Natural killer cell (primary cell): ENCODE results near the gene BLMH. TPM values are rescaled to one million over a fixed set of nuclear protein-coding genes. Genes with fewer than 3 reads are reported as not detected.

Experiments used
- ATAC-seq, 3 donors: fragments of 150-1000 bp in 2 of 3; fragments of 200-7000 bp in 1 of 3; cut with Tn5 transposase; 1 replicate in 1 of 3; 2 replicates in 2 of 3; pipeline ENCODE4 v1.10.0; 2021; ENCODE audit warnings: mild to moderate bottlenecking in 2 of 3, moderate library complexity in 2 of 3
- DNase-seq, 2 donors: peaks; one replicate each; pipeline versions ENCODE4 v3.0.0 to v3.0.0-alpha.2; 2013 to 2021; ENCODE audit warnings: mixed read lengths in 1 of 2
- H3K27ac ChIP-seq: one replicate; pipeline ENCODE4 v1.5.1; 2013; ENCODE audit warnings: mild to moderate bottlenecking, low read length
- H3K27me3 ChIP-seq: one replicate; pipeline ENCODE4 v1.6.1; 2013; ENCODE audit warnings: low read length; ENCODE audit not compliant: control insufficient read depth, insufficient read depth
- H3K36me3 ChIP-seq: one replicate; pipeline ENCODE4 v1.6.1; 2013; ENCODE audit warnings: low read length; ENCODE audit not compliant: control insufficient read depth, insufficient read depth
- H3K4me1 ChIP-seq: one replicate; pipeline ENCODE4 v1.6.1; 2013; ENCODE audit warnings: low read length; ENCODE audit not compliant: control insufficient read depth, insufficient read depth
- H3K4me3 ChIP-seq: one replicate; pipeline ENCODE4 v1.5.1; 2013; ENCODE audit warnings: low read length
- H3K9me3 ChIP-seq: one replicate; pipeline ENCODE4 v1.6.1; 2013; ENCODE audit warnings: low read length; ENCODE audit not compliant: control insufficient read depth, insufficient read depth
- H3K27ac Mint-ChIP-seq, 2 donors: one replicate each; pipeline ENCODE4 v1.8.0; 2022; ENCODE audit warnings: mild to moderate bottlenecking in 2 of 2, mixed read lengths in 2 of 2, moderate library complexity in 1 of 2
- H3K27me3 Mint-ChIP-seq, 2 donors: one replicate each; pipeline ENCODE4 v1.8.0; 2022; ENCODE audit warnings: low read depth in 2 of 2, mixed read lengths in 2 of 2
- H3K36me3 Mint-ChIP-seq: one replicate; pipeline ENCODE4 v1.8.0; 2022; ENCODE audit warnings: mixed read lengths
- H3K4me1 Mint-ChIP-seq, 2 donors: one replicate each; pipeline ENCODE4 v1.8.0; 2022; ENCODE audit warnings: mixed read lengths in 2 of 2
- H3K4me3 Mint-ChIP-seq: one replicate; pipeline ENCODE4 v1.8.0; 2022; ENCODE audit warnings: mild to moderate bottlenecking, moderate library complexity, mixed read lengths
- H3K9me3 Mint-ChIP-seq, 2 donors: one replicate each; pipeline ENCODE4 v1.8.0; 2022; ENCODE audit warnings: mixed read lengths in 2 of 2
- CTCF ChIP-seq: fragments of 200-600 bp; IDR thresholded peaks from one replicate; pipeline ENCODE4 v1.8.0; 2022; ENCODE audit warnings: antibody characterized with exemption
- WGBS: methylation state at CpG from one replicate; pipeline ENCODE4 v1.1.7; 2013; ENCODE audit warnings: missing lambda C conversion rate; ENCODE audit not compliant: insufficient coverage; 5-methylcytosine and 5-hydroxymethylcytosine counted together
- intact Hi-C: fragments of 100-400 bp; cut with micrococcal nuclease; formaldehyde crosslinking; loops from one replicate; pipeline ENCODE4 v1.14.2; 2022
- total RNA-seq, 4 donors: library from RNA; stranded (reverse); fragments of 120-200 nt in 1 of 4; gene quantifications; one replicate each; pipeline versions ENCODE4 v1.2.3 to v1.2.4, GENCODE V29; 2013 to 2022

BLMH gene
- total RNA-seq, 3 donors from 2014 or later (not counting 1 experiment from before 2014, with no cell fraction given): 44.8 to 52.8 (median 46.7) TPM

- no peak overlapping the region for H3K4me3 ChIP-seq
- WGBS: 85% methylated on average over 6 of the region's 6 CpGs
- ATAC-seq (no peak), DNase-seq (no peak)
- H3K9me3 ChIP-seq: no peaks in the 10 kb centered on the region
- no peak overlapping the region for H3K27ac ChIP-seq
- no peak overlapping the region for H3K4me3 Mint-ChIP-seq
- H3K4me1 Mint-ChIP-seq: peaks cover 13 to 44% of the 10 kb centered on the region in 2 donors
- H3K36me3 ChIP-seq: no peaks in the 10 kb centered on the region
- intact Hi-C loops: no loop called here
- no peak for TF ChIP-seq CTCF
- H3K27ac Mint-ChIP-seq: no peak overlapping the region
- no peaks in the 10 kb centered on the region for H3K9me3 Mint-ChIP-seq
- H3K27me3 Mint-ChIP-seq: peaks cover 51 to 55% of the 10 kb centered on the region in 2 donors
- no peaks in the 10 kb centered on the region for H3K36me3 Mint-ChIP-seq
- peaks cover 39% of the 10 kb centered on the region for H3K4me1 ChIP-seq
- H3K27me3 ChIP-seq: peaks cover 34% of the 10 kb centered on the region
Observed at GRCh38 chr17:30234296-30234695, 57.4 kb downstream of the BLMH start.

DNA sequence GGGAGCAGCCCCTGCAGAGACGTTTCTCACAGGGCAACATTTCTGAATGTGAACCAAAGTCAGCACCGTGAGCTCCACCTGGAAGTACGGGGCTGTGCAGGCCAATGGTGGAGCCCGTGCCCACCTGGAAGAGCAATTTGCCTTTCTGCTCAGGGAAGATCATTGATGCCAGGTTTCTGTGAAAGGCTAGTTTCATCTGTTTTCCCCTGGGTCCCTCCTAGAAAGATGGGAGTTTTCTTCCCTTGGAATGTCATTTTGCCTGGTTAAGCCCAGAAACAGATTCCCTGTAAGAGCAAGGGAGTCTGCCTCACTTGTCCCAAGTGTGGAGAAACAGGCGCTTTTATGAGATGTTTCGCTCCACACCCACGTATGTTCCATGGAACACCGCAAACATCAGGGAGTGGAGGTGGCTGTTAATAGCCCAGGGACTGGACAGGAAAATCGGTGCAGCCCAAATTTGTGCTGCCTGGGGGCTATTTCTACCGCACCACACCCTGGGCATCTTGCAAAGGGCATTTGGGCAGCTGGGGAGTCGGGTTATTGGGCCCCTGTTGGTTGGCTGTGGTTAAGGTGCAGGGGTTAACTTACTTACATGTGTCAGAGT is 58.8 kb downstream of the BLMH start:
- TF ChIP-seq CTCF: no peak
- Mint-ChIP-seq H3K36me3 (no peaks in the 10 kb centered on the region), H3K27ac (no peak overlapping the region), H3K9me3 (no peaks in the 10 kb centered on the region), H3K4me3 (no peak overlapping the region), H3K4me1 (peaks cover 4 to 31% of the 10 kb centered on the region in 2 donors), H3K27me3 (peaks cover 47 to 55% of the 10 kb centered on the region in 2 donors)
- no peak for DNase-seq
- Histone ChIP-seq H3K4me3 (no peak overlapping the region), H3K27ac (no peak overlapping the region), H3K27me3 (peaks cover 30% of the 10 kb centered on the region), H3K9me3 (no peaks in the 10 kb centered on the region), H3K36me3 (no peaks in the 10 kb centered on the region), H3K4me1 (peaks cover 25% of the 10 kb centered on the region)
- ATAC-seq: no peak
- WGBS: 87% methylated on average over 11 of the region's 11 CpGs
- intact Hi-C loops: no loop called here

DNA sequence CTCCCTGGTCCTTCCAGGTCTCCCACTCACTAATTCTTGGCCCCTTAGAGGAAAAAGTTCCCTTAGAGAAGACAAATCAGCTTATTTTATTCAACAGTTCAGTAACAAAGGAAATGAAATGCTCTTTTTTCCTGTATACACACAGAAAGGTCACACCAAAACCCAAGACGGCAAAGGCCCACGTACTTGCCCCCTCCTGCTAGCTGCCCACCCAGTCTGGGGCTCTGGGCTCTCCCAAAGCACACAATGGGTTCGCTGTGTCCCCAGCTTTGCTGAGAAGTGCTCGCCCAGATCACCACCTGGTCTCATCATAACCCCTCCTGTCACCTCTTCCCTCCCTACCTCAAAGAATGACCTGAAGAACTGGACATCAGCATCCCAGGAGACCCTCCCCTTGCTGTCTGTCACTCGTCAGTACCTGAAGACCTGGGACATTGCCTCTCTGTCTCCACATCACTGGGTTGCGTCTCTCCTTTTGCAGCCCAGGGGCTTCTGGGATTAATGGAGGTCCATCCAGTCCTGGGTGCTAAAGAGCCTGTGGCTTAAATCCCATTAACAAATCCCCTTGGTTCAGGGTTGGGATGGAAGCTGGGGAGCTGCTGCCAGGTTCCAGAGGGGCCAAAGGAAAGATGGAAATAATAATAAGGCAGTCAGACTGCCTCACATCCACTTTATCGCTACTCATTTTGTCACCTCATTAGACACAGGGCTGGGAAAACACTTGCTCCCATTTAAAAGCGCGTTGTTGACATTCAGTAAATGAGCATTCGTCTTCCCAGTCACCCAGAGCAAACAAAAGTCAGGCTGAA is 59.5 kb downstream of the BLMH start:
- no peak for DNase-seq
- H3K27ac Mint-ChIP-seq: no peak overlapping the region
- H3K27ac ChIP-seq: no peak overlapping the region
- no peaks in the 10 kb centered on the region for H3K9me3 Mint-ChIP-seq
- H3K4me1 Mint-ChIP-seq: peaks cover 4 to 24% of the 10 kb centered on the region in 2 donors
- WGBS: 85% methylated on average over 10 of the region's 10 CpGs
- intact Hi-C loops: no loop called here
- H3K36me3 Mint-ChIP-seq: no peaks in the 10 kb centered on the region
- ATAC-seq: no peak
- no peak for TF ChIP-seq CTCF
- H3K27me3 ChIP-seq: peaks cover 24% of the 10 kb centered on the region
- peaks cover 18% of the 10 kb centered on the region for H3K4me1 ChIP-seq
- H3K27me3 Mint-ChIP-seq: peaks cover 45 to 55% of the 10 kb centered on the region in 2 donors
- no peaks in the 10 kb centered on the region for H3K36me3 ChIP-seq
- H3K4me3 Mint-ChIP-seq: no peak overlapping the region
- no peak overlapping the region for H3K4me3 ChIP-seq
- H3K9me3 ChIP-seq: no peaks in the 10 kb centered on the region
